ENCODE measurements around the gene SIGLEC12.
"Not testable (repeated sequence)": the region's sequence is repeated elsewhere in the genome, so short reads cannot be mapped to it uniquely, and the experiment has no call there.

The SIGLEC12 gene

GRCh38 chr19:51457351-51458013 lies 44.1 kb downstream of the SIGLEC12 start:
- no peak for DNase-seq (ENCODE audit: low spot score)

- no peak for DNase-seq (ENCODE audit: low spot score)
Observed at GRCh38 chr19:51456541-51457290, 44.9 kb downstream of the SIGLEC12 start.

- no peak for DNase-seq (ENCODE audit: low spot score)
Observed at GRCh38 chr19:51450730-51451307, 50.8 kb downstream of the SIGLEC12 start.

- no peak for DNase-seq (ENCODE audit: low spot score)
Observed at GRCh38 chr19:51448411-51449016, 53.1 kb downstream of the SIGLEC12 start.

- DNase-seq (ENCODE audit: low spot score) = no peak
Observed at GRCh38 chr19:51448011-51448410, 53.6 kb downstream of the SIGLEC12 start.

- DNase-seq (ENCODE audit: low spot score) = not testable (repeated sequence)
Observed at GRCh38 chr19:51447510-51447909, 54.1 kb downstream of the SIGLEC12 start.

- DNase-seq (ENCODE audit: low spot score) = no peak
Observed at GRCh38 chr19:51441410-51442390, 59.9 kb downstream of the SIGLEC12 start.

Data from putamen (tissue), 1 donor.